Skin of body (tissue), 3 donors: Measurements from ENCODE around the gene SETD6. TPM values are rescaled to one million over a fixed set of nuclear protein-coding genes. Genes with fewer than 3 reads are reported as not detected.
"Not testable (repeated sequence)": the region's sequence is repeated elsewhere in the genome, so short reads cannot be mapped to it uniquely, and the experiment has no call there.

Experiments used
- DNase-seq: peaks from one replicate; lab custom pipeline; 2025; lab: John Stamatoyannopoulos, UW
- small RNA-seq: library from RNA; depleted of rRNA; stranded (forward); fragments of <200 nt; gene quantifications from one replicate; pipeline ENCODE3, GENCODE V24; 2014; ENCODE audit warnings: low replicate concordance
- total RNA-seq: library from RNA; depleted of rRNA; stranded (reverse); fragments of >200 nt; gene quantifications from one replicate; pipeline ENCODE4 v1.2.3, GENCODE V29; 2014

SETD6 gene
- total RNA-seq, 1 donor from 2014 or later: 14.6 TPM

GRCh38 chr16:58537124-58537906 is 22.0 kb downstream of the SETD6 start:
- DNase-seq: no peak

GRCh38 chr16:58541711-58542110 is 26.4 kb downstream of the SETD6 start:
- DNase-seq: no peak

GRCh38 chr16:58542291-58542690 is 27.0 kb downstream of the SETD6 start:
- no peak for DNase-seq

GRCh38 chr16:58543685-58544084 is 28.4 kb downstream of the SETD6 start:
- no peak for DNase-seq

GRCh38 chr16:58548378-58548777 is 33.1 kb downstream of the SETD6 start:
- DNase-seq: no peak

- no peak for DNase-seq
Observed at GRCh38 chr16:58551496-58551895, 36.2 kb downstream of the SETD6 start.

- no peak for DNase-seq
Observed at GRCh38 chr16:58556678-58557077, 41.4 kb downstream of the SETD6 start.

GRCh38 chr16:58563235-58563634 is 47.9 kb downstream of the SETD6 start:
- DNase-seq: no peak

GRCh38 chr16:58563775-58564174 is 48.5 kb downstream of the SETD6 start:
- DNase-seq: no peak

GRCh38 chr16:58565697-58566096 is 50.4 kb downstream of the SETD6 start:
- DNase-seq: not testable (repeated sequence)

Small RNAs within 50 kb of the gene (small RNA-seq; reads per million reads assigned to genes)
- not detected for gene RNU6-103P
- 25.7 reads per million, percentile 94 among the genes with 10 or more reads in this experiment for gene SNORA46
- not detected for gene SNORA50A

Other genes with a start within 250 kb of the SETD6 start
- not detected for gene PRSS54, start 220.5 kb upstream of the SETD6 start, total RNA-seq
- 3.6 TPM for gene GINS3, start 123.0 kb upstream of the SETD6 start, total RNA-seq
- gene NDRG4, start 15.4 kb upstream of the SETD6 start, total RNA-seq: 4.4 TPM
- 122 TPM for gene CNOT1, start 114.3 kb downstream of the SETD6 start, total RNA-seq
- 9.5 TPM for gene SLC38A7, start 169.3 kb downstream of the SETD6 start, total RNA-seq
- gene GOT2, start 218.8 kb downstream of the SETD6 start, total RNA-seq: 24.6 TPM